OCI-LY7 (cell line): ENCODE results near the gene FRMPD2.

Source experiments
- CTCF ChIP-seq: fragments of 200-600 bp; sonication (generic); conservative IDR thresholded peaks from 2 replicates; pipeline ENCODE4 v1.5.1; 2014; ENCODE audit warnings: mild to moderate bottlenecking, antibody characterized with exemption, low read length, moderate library complexity, mixed read lengths
- EZH2phosphoT487 ChIP-seq: fragments of 200-600 bp; sonication (generic); IDR thresholded peaks from 2 replicates; pipeline ENCODE4 v1.6.1; 2018; ENCODE audit warnings: low read depth, borderline replicate concordance, mild to moderate bottlenecking, mixed run types, antibody characterized with exemption, low read length, moderate library complexity, mixed read lengths

DNA sequence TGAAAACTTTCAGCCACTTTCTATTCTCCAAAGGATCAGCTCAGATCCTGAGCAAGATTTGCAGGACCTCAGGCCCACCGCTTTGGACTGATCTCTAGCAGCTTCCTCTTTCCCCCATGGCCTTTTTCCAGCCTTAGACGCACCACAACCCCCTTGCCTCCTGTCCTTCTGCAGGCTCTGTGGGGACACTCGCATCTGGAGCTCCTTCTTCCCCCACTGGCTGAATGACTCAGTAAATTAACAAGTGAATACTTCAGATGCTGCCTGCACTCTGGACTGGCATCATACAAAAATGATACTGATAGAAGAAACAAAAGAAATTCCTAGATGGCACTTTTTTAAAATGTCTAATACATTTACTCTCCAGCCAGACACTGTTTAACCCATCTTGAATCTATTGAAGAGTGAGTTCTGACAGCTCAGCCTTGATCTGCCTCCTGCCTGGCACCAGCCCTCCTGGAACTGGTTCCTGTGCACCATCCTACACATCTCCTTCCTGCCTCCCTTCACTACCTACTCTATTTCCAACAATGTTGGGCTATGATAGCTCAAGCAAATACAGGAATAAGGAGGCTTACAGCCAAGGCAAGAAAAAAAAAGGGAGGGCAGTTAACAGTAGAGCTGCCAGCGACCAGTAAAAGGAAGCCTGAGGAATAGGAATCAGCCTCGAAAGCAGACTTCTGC, 3.3 kb downstream of the FRMPD2 start:
- no peak for TF ChIP-seq CTCF
- no peak for TF ChIP-seq EZH2phosphoT487
